Stimulated activated naive CD8-positive, alpha-beta T cell treated with anti-CD3 and anti-CD28 coated beads, Interleukin-15, amount 100 ng/mL, for 72 hours (primary cell): ENCODE data around the gene DYNLT5.
"Not testable (repeated sequence)": the region's sequence is repeated elsewhere in the genome, so short reads cannot be mapped to it uniquely, and the experiment has no call there.

ENCODE experiments used
- ATAC-seq: fragments of 150-1000 bp; cut with Tn5 transposase; 2 replicates; pipeline ENCODE4 v1.10.0; 2021; ENCODE audit warnings: mild to moderate bottlenecking, moderate library complexity
- DNase-seq, 2 donors: peaks; one replicate each; pipeline ENCODE4 v3.0.0; 2021 to 2022
- H3K27ac Mint-ChIP-seq, 2 donors: one replicate each; pipeline ENCODE4 v1.8.0; 2022; ENCODE audit warnings: mild to moderate bottlenecking in 2 of 2, mixed read lengths in 2 of 2, moderate library complexity in 2 of 2
- H3K27me3 Mint-ChIP-seq: one replicate; pipeline ENCODE4 v1.8.0; 2022; ENCODE audit warnings: mixed read lengths
- H3K4me1 Mint-ChIP-seq: one replicate; pipeline ENCODE4 v1.8.0; 2022; ENCODE audit warnings: mild to moderate bottlenecking, mixed read lengths
- H3K4me3 Mint-ChIP-seq, 2 donors: one replicate each; pipeline ENCODE4 v1.8.0; 2022; ENCODE audit warnings: mild to moderate bottlenecking in 2 of 2, mixed read lengths in 2 of 2, moderate library complexity in 1 of 2
- H3K9me3 Mint-ChIP-seq, 2 donors: one replicate each; pipeline ENCODE4 v1.8.0; 2022; ENCODE audit warnings: mixed read lengths in 2 of 2

Gene DYNLT5

GRCh38 chr1:66768965-66769364 is 16.7 kb downstream of the DYNLT5 start:
- no peaks in the 10 kb centered on the region for H3K27me3 Mint-ChIP-seq

GRCh38 chr1:66769512-66770229 is 17.4 kb downstream of the DYNLT5 start:
- Mint-ChIP-seq H3K9me3 (no peaks in the 10 kb centered on the region), H3K27ac (peak overlapping the region in 1 of 2 donors; percentile 19), H3K4me3 (peak overlapping the region; percentile 48 to 60), H3K27me3 (no peaks in the 10 kb centered on the region), H3K4me1 (peaks cover 35% of the 10 kb centered on the region)
- DNase-seq (peak in 1 of 2 donors; percentile 12), ATAC-seq (peak; percentile 76)

More at GRCh38 chr1:66768965-66769364, 16.7 kb downstream of the DYNLT5 start:
- Mint-ChIP-seq H3K9me3 (no peaks in the 10 kb centered on the region), H3K4me3 (peak overlapping the region in 1 of 2 donors; percentile 42), H3K27ac (peak overlapping the region; percentile 29 to 38), H3K4me1 (peaks cover 35% of the 10 kb centered on the region)
- DNase-seq (no peak), ATAC-seq (no peak)

GRCh38 chr1:66770240-66770639 is 18.0 kb downstream of the DYNLT5 start:
- DNase-seq (no peak), ATAC-seq (no peak)
- Mint-ChIP-seq H3K27ac (peak overlapping the region in 1 of 2 donors; percentile 75), H3K4me1 (peaks cover 35% of the 10 kb centered on the region), H3K27me3 (no peaks in the 10 kb centered on the region), H3K9me3 (no peaks in the 10 kb centered on the region), H3K4me3 (peak overlapping the region; percentile 46 to 60)

GRCh38 chr1:66770694-66771093 is 18.4 kb downstream of the DYNLT5 start:
- peak; percentile 68 for ATAC-seq
- no peaks in the 10 kb centered on the region for H3K9me3 Mint-ChIP-seq

GRCh38 chr1:66773227-66773626 is 21.0 kb downstream of the DYNLT5 start:
- no peak overlapping the region for H3K4me3 Mint-ChIP-seq
- H3K9me3 Mint-ChIP-seq = no peaks in the 10 kb centered on the region
- H3K27me3 Mint-ChIP-seq = no peaks in the 10 kb centered on the region
- ATAC-seq (no peak), DNase-seq (no peak)
- H3K4me1 Mint-ChIP-seq = peaks cover 29% of the 10 kb centered on the region
- H3K27ac Mint-ChIP-seq = no peak overlapping the region

More at GRCh38 chr1:66770694-66771093, 18.4 kb downstream of the DYNLT5 start:
- no peaks in the 10 kb centered on the region for H3K27me3 Mint-ChIP-seq
- peaks cover 35% of the 10 kb centered on the region for H3K4me1 Mint-ChIP-seq
- DNase-seq = no peak
- H3K27ac Mint-ChIP-seq = peak overlapping the region in 1 of 2 donors; percentile 72
- H3K4me3 Mint-ChIP-seq = peak overlapping the region; percentile 46 to 60

GRCh38 chr1:66774438-66774837 is 22.2 kb downstream of the DYNLT5 start:
- ATAC-seq (no peak), DNase-seq (no peak)
- H3K9me3 Mint-ChIP-seq = no peaks in the 10 kb centered on the region
- no peaks in the 10 kb centered on the region for H3K27me3 Mint-ChIP-seq
- peaks cover 18% of the 10 kb centered on the region for H3K4me1 Mint-ChIP-seq
- H3K27ac Mint-ChIP-seq = no peak overlapping the region
- H3K4me3 Mint-ChIP-seq = no peak overlapping the region

GRCh38 chr1:66775646-66776045 is 23.4 kb downstream of the DYNLT5 start:
- no peak for ATAC-seq
- peaks cover 6% of the 10 kb centered on the region for H3K4me1 Mint-ChIP-seq
- no peaks in the 10 kb centered on the region for H3K27me3 Mint-ChIP-seq
- DNase-seq = no peak
- peaks cover 0 to 5% of the 10 kb centered on the region in 2 donors for H3K9me3 Mint-ChIP-seq
- H3K4me3 Mint-ChIP-seq = no peak overlapping the region
- no peak overlapping the region for H3K27ac Mint-ChIP-seq

- ATAC-seq = no peak
- H3K9me3 Mint-ChIP-seq = peaks cover 0 to 9% of the 10 kb centered on the region in 2 donors
Observed at GRCh38 chr1:66777831-66778230, 25.6 kb downstream of the DYNLT5 start.

GRCh38 chr1:66778266-66778665 is 26.0 kb downstream of the DYNLT5 start:
- no peak for DNase-seq
- Mint-ChIP-seq H3K27me3 (no peaks in the 10 kb centered on the region), H3K4me1 (no peaks in the 10 kb centered on the region), H3K9me3 (peaks cover 0 to 9% of the 10 kb centered on the region in 2 donors), H3K27ac (no peak overlapping the region), H3K4me3 (no peak overlapping the region)
- ATAC-seq = no peak

More at GRCh38 chr1:66777831-66778230, 25.6 kb downstream of the DYNLT5 start:
- H3K27ac Mint-ChIP-seq = no peak overlapping the region
- DNase-seq = no peak
- H3K27me3 Mint-ChIP-seq = no peaks in the 10 kb centered on the region
- H3K4me3 Mint-ChIP-seq = no peak overlapping the region
- no peaks in the 10 kb centered on the region for H3K4me1 Mint-ChIP-seq

GRCh38 chr1:66778969-66779368 is 26.7 kb downstream of the DYNLT5 start:
- no peak for ATAC-seq
- Mint-ChIP-seq H3K4me3 (no peak overlapping the region), H3K9me3 (peaks cover 0 to 9% of the 10 kb centered on the region in 2 donors), H3K4me1 (no peaks in the 10 kb centered on the region), H3K27ac (no peak overlapping the region), H3K27me3 (no peaks in the 10 kb centered on the region)
- DNase-seq = no peak

GRCh38 chr1:66779475-66780078 is 27.3 kb downstream of the DYNLT5 start:
- peaks cover 0 to 9% of the 10 kb centered on the region in 2 donors for H3K9me3 Mint-ChIP-seq
- ATAC-seq (no peak), DNase-seq (no peak)
- H3K4me3 Mint-ChIP-seq = no peak overlapping the region
- no peak overlapping the region for H3K27ac Mint-ChIP-seq
- no peaks in the 10 kb centered on the region for H3K4me1 Mint-ChIP-seq
- no peaks in the 10 kb centered on the region for H3K27me3 Mint-ChIP-seq

GRCh38 chr1:66785800-66786199 is 33.5 kb downstream of the DYNLT5 start:
- not testable (repeated sequence) for DNase-seq

GRCh38 chr1:66787641-66788040 is 35.4 kb downstream of the DYNLT5 start:
- ATAC-seq (peak; percentile 69), DNase-seq (no peak)
- no peaks in the 10 kb centered on the region for H3K9me3 Mint-ChIP-seq
- H3K27ac Mint-ChIP-seq = peak overlapping the region in 1 of 2 donors; percentile 91
- peak overlapping the region in 1 of 2 donors; percentile 88 for H3K4me3 Mint-ChIP-seq
- no peaks in the 10 kb centered on the region for H3K27me3 Mint-ChIP-seq
- peaks cover 28% of the 10 kb centered on the region for H3K4me1 Mint-ChIP-seq

More at GRCh38 chr1:66785800-66786199, 33.5 kb downstream of the DYNLT5 start:
- H3K27ac Mint-ChIP-seq, H3K4me3 Mint-ChIP-seq, H3K9me3 Mint-ChIP-seq, H3K27me3 Mint-ChIP-seq, ATAC-seq: not testable (repeated sequence)
- H3K4me1 Mint-ChIP-seq = peaks cover 28% of the 10 kb centered on the region

- H3K27me3 Mint-ChIP-seq = no peaks in the 10 kb centered on the region
Observed at GRCh38 chr1:66788231-66788939, 36.1 kb downstream of the DYNLT5 start.

GRCh38 chr1:66791621-66792610 is 39.7 kb downstream of the DYNLT5 start:
- Mint-ChIP-seq H3K27me3 (no peaks in the 10 kb centered on the region), H3K27ac (no peak overlapping the region), H3K4me1 (peaks cover 19% of the 10 kb centered on the region), H3K9me3 (no peaks in the 10 kb centered on the region), H3K4me3 (no peak overlapping the region)
- ATAC-seq (no peak), DNase-seq (no peak)

More at GRCh38 chr1:66788231-66788939, 36.1 kb downstream of the DYNLT5 start:
- Mint-ChIP-seq H3K4me3 (peak overlapping the region; percentile 75 to 88), H3K27ac (peak overlapping the region; percentile 74 to 91), H3K9me3 (no peaks in the 10 kb centered on the region), H3K4me1 (peaks cover 28% of the 10 kb centered on the region)
- ATAC-seq (peak; percentile 99), DNase-seq (peak; percentile 8 to 52)
